Endothelial cell of umbilical vein (primary cell): ENCODE data around the gene SLC7A4. TPM values are rescaled to one million over a fixed set of nuclear protein-coding genes. Genes with fewer than 3 reads are reported as not detected.

Experiments
- BruUV-seq: library from RNA; stranded (reverse); fragments of 400-500 nt; replicated peaks from 2 replicates; lab custom pipeline; 2021; lab: Mats Ljungman, UMichigan
- CTCF ChIA-PET: fragments of 300-600, 350-600 bp; sonication (Branson Sonifier 250); formaldehyde crosslinking; loops from one replicate; lab custom pipeline; 2021; ENCODE audit warnings: antibody characterized with exemption, inconsistent platforms; lab: Charles Lee
- POLR2A ChIA-PET: fragments of 300-600, 350-600 bp; sonication (Branson Sonifier 250); formaldehyde crosslinking; loops from one replicate; lab custom pipeline; 2021; ENCODE audit warnings: antibody characterized with exemption, inconsistent platforms; lab: Charles Lee
- DNase-seq: peaks from one replicate; pipeline ENCODE4 v3.0.0-alpha.2; 2011; ENCODE audit warnings: low read depth, low spot score
- FAIRE-seq: peaks from 2 replicates; lab custom pipeline; 2011; peaks lifted over from hg19 to GRCh38; lab: Jason Lieb, UNC
- H2AFZ ChIP-seq: 2 replicates; pipeline ENCODE4 v1.6.0; 2012; ENCODE audit warnings: low read depth, low read length, control low read depth, inconsistent platforms
- H3K27ac ChIP-seq: 2 replicates; pipeline ENCODE4 v1.5.1; 2011; ENCODE audit warnings: low read depth, mild to moderate bottlenecking, control low read depth, low read length, moderate library complexity; ENCODE audit not compliant: insufficient read depth
- H3K27me3 ChIP-seq, 2 experiments: 2 replicates each; pipeline versions ENCODE4 v1.6.0 to v1.6.1; 2011; ENCODE audit warnings: low read length in 2 of 2, mixed read lengths in 1 of 2; ENCODE audit not compliant: control insufficient read depth in 2 of 2, insufficient read depth in 2 of 2
- H3K36me3 ChIP-seq, 2 experiments: 2 replicates in 1 of 2; 3 replicates in 1 of 2; pipeline ENCODE4 v1.5.1; 2011; ENCODE audit warnings: low read length in 2 of 2, mild to moderate bottlenecking in 1 of 2, moderate library complexity in 1 of 2; ENCODE audit not compliant: control insufficient read depth in 2 of 2, insufficient read depth in 2 of 2; ENCODE audit errors: extremely low read depth in 1 of 2
- H3K4me1 ChIP-seq: 3 replicates; pipeline ENCODE4 v1.5.1; 2011; ENCODE audit warnings: mild to moderate bottlenecking, low read length; ENCODE audit not compliant: control insufficient read depth, insufficient read depth; ENCODE audit errors: extremely low read depth
- H3K4me2 ChIP-seq: 2 replicates; pipeline ENCODE4 v1.6.1; 2011; ENCODE audit warnings: low read length, control low read depth, mixed read lengths; ENCODE audit not compliant: insufficient read depth
- H3K4me3 ChIP-seq, 3 experiments: fragments of 200-600 bp in 1 of 3; sonication (generic), shearing (Covaris generic) in 1 of 3; replicated peaks in 1 of 3; 2 replicates each; pipeline ENCODE4 v1.5.1; 2011 to 2016; ENCODE audit warnings: control low read depth in 3 of 3, low read length in 3 of 3, mild to moderate bottlenecking in 2 of 3, inconsistent platforms in 1 of 3, low read depth in 1 of 3, moderate library complexity in 1 of 3; ENCODE audit not compliant: insufficient read depth in 1 of 3
- H3K79me2 ChIP-seq: 2 replicates; pipeline ENCODE4 v1.6.0; 2012; ENCODE audit warnings: low read length, inconsistent platforms; ENCODE audit not compliant: control insufficient read depth, insufficient read depth
- H3K9ac ChIP-seq: replicated peaks from 2 replicates; pipeline ENCODE3; 2011; ENCODE audit warnings: low read length, control low read depth; ENCODE audit not compliant: insufficient read depth; ENCODE audit errors: extremely low read depth
- H3K9me1 ChIP-seq: replicated peaks from 3 replicates; pipeline ENCODE4 v1.6.0; 2011; ENCODE audit warnings: mild to moderate bottlenecking, low read length; ENCODE audit not compliant: control insufficient read depth, insufficient read depth; ENCODE audit errors: extremely low read depth
- H3K9me3 ChIP-seq: replicated peaks from 2 replicates; pipeline ENCODE4 v1.5.1; 2012; ENCODE audit warnings: low read length, inconsistent platforms; ENCODE audit not compliant: control insufficient read depth, insufficient read depth
- H4K20me1 ChIP-seq: replicated peaks from 2 replicates; pipeline ENCODE3; 2011; ENCODE audit warnings: mild to moderate bottlenecking, low read length; ENCODE audit not compliant: control insufficient read depth, insufficient read depth; ENCODE audit errors: extremely low read depth
- EZH2 ChIP-seq: IDR thresholded peaks from 2 replicates; pipeline ENCODE4 v1.6.1; 2012; ENCODE audit warnings: borderline replicate concordance, low read depth, mild to moderate bottlenecking, moderate library complexity, low read length, inconsistent platforms; ENCODE audit not compliant: severe bottlenecking
- FOS ChIP-seq: IDR thresholded peaks from 2 replicates; pipeline ENCODE4 v1.6.1; 2011; ENCODE audit warnings: mild to moderate bottlenecking, low read length, moderate library complexity, borderline replicate concordance; ENCODE audit not compliant: insufficient read depth
- GATA2 ChIP-seq: IDR thresholded peaks from 2 replicates; pipeline ENCODE4 v1.7.0; 2011; ENCODE audit warnings: low read depth, mild to moderate bottlenecking, moderate library complexity, mixed read lengths, low read length; ENCODE audit not compliant: insufficient read length, insufficient read depth
- JUN ChIP-seq: IDR thresholded peaks from 2 replicates; pipeline ENCODE4 v1.6.1; 2011; ENCODE audit warnings: borderline replicate concordance, low read depth; ENCODE audit not compliant: insufficient read length, insufficient read depth
- MYC ChIP-seq: IDR thresholded peaks from one replicate; pipeline ENCODE4 v1.6.1; 2011; ENCODE audit warnings: mild to moderate bottlenecking, low read depth, low read length
- POLR2A ChIP-seq: IDR thresholded peaks from 2 replicates; pipeline ENCODE4 v1.6.1; 2012; ENCODE audit warnings: low read depth, mild to moderate bottlenecking, control low read depth, low read length
- POLR2AphosphoS5 ChIP-seq: IDR thresholded peaks from 2 replicates; pipeline ENCODE4 v1.6.1; 2012; ENCODE audit warnings: low read depth, mild to moderate bottlenecking, control low read depth, low read length, moderate library complexity; ENCODE audit not compliant: insufficient read depth
- dilution Hi-C: fragments of 300-500 bp; cut with MboI; formaldehyde crosslinking; loops from one replicate; pipeline ENCODE4 v1.15.0; 2019; ENCODE audit warnings: low sequenced_read_pairs; ENCODE audit not compliant: extremely low pct_ligation_motif_present
- intact Hi-C: fragments of 100-400 bp; cut with micrococcal nuclease; formaldehyde crosslinking; loops from one replicate; pipeline ENCODE4 v1.10.0; 2022
- polyA plus RNA-seq, 4 experiments: library from polyadenylated mRNA; depleted of rRNA in 3 of 4; stranded (reverse) in 3 of 4; unstranded in 1 of 4; fragments of >200 nt; gene quantifications; 2 replicates each; pipeline versions ENCODE4 v1.2.1 to v1.2.3, GENCODE V29; 2011 to 2012; ENCODE audit warnings: missing spikeins in 1 of 4
- total RNA-seq: library from RNA; stranded (reverse); gene quantifications from 2 replicates; pipeline ENCODE4 v1.2.3, GENCODE V29; 2021
- TF ChIP-seq, protein P1 (sequence below): IDR thresholded peaks from 2 replicates; pipeline ENCODE4 v1.6.1; 2011; ENCODE audit not compliant: insufficient read depth, insufficient read length
- TF ChIP-seq, protein P2 (sequence below), 2 donors: IDR thresholded peaks; 1 replicate in 1 of 2; 2 replicates in 1 of 2; pipeline ENCODE4 v1.5.1; 2011; ENCODE audit warnings: low read length in 2 of 2, mild to moderate bottlenecking in 2 of 2, moderate library complexity in 2 of 2, control low read depth in 1 of 2, inconsistent platforms in 1 of 2, low read depth in 1 of 2; ENCODE audit not compliant: insufficient read depth in 1 of 2; ENCODE audit errors: extremely low read depth in 1 of 2

SLC7A4 gene
- total and polyA plus RNA-seq, 2 donors (not counting 3 experiments of a cell fraction or from before 2014, with no cell fraction given): not detected

DNA sequence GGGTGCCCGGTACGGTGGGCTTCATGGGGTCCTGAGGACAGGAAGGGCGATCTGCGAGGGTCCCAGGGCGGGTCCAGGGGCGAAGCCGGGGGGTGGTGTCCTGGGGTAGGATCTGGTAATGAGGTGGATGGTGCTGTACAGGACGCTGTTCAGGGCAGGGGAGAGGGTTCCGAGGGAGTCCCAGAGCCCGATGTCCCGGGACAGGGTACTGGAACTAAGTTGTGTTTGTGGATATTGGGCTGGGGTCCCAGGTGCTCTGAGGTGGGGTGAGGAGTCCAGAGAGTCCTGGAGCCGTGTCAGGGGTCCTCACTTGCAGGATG, 49.8 kb downstream of the SLC7A4 start:
- Histone ChIP-seq H3K4me3 (peak overlapping the region; percentile 54 to 92 (median 65)), H3K4me1 (peaks cover 17% of the 10 kb centered on the region), H2AFZ (peak overlapping the region; percentile 92), H3K4me2 (peak overlapping the region; percentile 79), H3K9ac (peak overlapping the region; percentile 70), H3K79me2 (peaks cover 17% of the 10 kb centered on the region), H4K20me1 (no peaks in the 10 kb centered on the region), H3K36me3 (peaks cover under 1 to 13% of the 10 kb centered on the region in 2 experiments), H3K9me3 (peaks cover 5% of the 10 kb centered on the region), H3K27ac (no peak overlapping the region), H3K9me1 (no peaks in the 10 kb centered on the region), H3K27me3 (no peaks in the 10 kb centered on the region)
- TF ChIP-seq GATA2 (no peak), MYC (no peak), POLR2A (no peak), JUN (no peak), POLR2AphosphoS5 (no peak), FOS (no peak), EZH2 (no peak)
- TF ChIP-seq, protein P1, sequence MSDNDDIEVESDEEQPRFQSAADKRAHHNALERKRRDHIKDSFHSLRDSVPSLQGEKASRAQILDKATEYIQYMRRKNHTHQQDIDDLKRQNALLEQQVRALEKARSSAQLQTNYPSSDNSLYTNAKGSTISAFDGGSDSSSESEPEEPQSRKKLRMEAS: no peak
- TF ChIP-seq, protein P2, sequence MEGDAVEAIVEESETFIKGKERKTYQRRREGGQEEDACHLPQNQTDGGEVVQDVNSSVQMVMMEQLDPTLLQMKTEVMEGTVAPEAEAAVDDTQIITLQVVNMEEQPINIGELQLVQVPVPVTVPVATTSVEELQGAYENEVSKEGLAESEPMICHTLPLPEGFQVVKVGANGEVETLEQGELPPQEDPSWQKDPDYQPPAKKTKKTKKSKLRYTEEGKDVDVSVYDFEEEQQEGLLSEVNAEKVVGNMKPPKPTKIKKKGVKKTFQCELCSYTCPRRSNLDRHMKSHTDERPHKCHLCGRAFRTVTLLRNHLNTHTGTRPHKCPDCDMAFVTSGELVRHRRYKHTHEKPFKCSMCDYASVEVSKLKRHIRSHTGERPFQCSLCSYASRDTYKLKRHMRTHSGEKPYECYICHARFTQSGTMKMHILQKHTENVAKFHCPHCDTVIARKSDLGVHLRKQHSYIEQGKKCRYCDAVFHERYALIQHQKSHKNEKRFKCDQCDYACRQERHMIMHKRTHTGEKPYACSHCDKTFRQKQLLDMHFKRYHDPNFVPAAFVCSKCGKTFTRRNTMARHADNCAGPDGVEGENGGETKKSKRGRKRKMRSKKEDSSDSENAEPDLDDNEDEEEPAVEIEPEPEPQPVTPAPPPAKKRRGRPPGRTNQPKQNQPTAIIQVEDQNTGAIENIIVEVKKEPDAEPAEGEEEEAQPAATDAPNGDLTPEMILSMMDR (IDR thresholded peaks at IDR 0.05; ENCODE audit: extremely low read depth in 1 of 2, insufficient read depth in 1 of 2, low read depth in 1 of 2, low read length in 2 of 2): no peak
- POLR2A ChIA-PET: interaction anchor here (0.6 to 1.5 kb wide), 8 partner anchors 10 to 1917 kb away, joined by 3 to 10 read pairs (median 4); partner anchors contain the start of genes CRKL and THAP7
- no TSS peak for BruUV-seq
- intact Hi-C loops: loop anchor here (1.0 kb wide), 3 partner anchors 20 to 97 kb away; partner anchors contain the start of gene THAP7
- CTCF ChIA-PET: interaction anchor here (0.6 to 2.5 kb wide), 12 partner anchors 8 to 178 kb away, joined by 3 to 31 read pairs (median 8); partner anchors contain the start of genes CRKL and THAP7
- no peak for FAIRE-seq
- DNase-seq: no peak
- dilution Hi-C loops: no loop called here
